ENCODE measurements around the gene TARS2. TPM values are rescaled to one million over a fixed set of nuclear protein-coding genes. Genes with fewer than 3 reads are reported as not detected.

Gene TARS2
- total RNA-seq, 1 donor from 2014 or later = 18.7 TPM

Small RNAs within 50 kb of the gene (small RNA-seq; reads per million reads assigned to genes)
- gene MIR4257 (ENCODE audit: low replicate concordance) = not detected

Other genes with a start within 250 kb of the TARS2 start
- gene CA14, start 229.6 kb upstream of the TARS2 start, total RNA-seq = 9.1 TPM
- 72.1 TPM for gene APH1A, start 218.4 kb upstream of the TARS2 start, total RNA-seq
- 43.8 TPM for gene C1orf54, start 214.6 kb upstream of the TARS2 start, total RNA-seq
- 0.92 TPM for gene CIART, start 204.9 kb upstream of the TARS2 start, total RNA-seq
- gene MRPS21, start 193.6 kb upstream of the TARS2 start, total RNA-seq = 19.7 TPM
- gene PRPF3, start 165.9 kb upstream of the TARS2 start, total RNA-seq = 51.5 TPM
- 15.0 TPM for gene RPRD2, start 123.3 kb upstream of the TARS2 start, total RNA-seq
- 19.3 TPM for gene ECM1, start 20.7 kb downstream of the TARS2 start, total RNA-seq
- gene FALEC, start 28.3 kb downstream of the TARS2 start, total RNA-seq = not detected
- 50.4 TPM for gene ADAMTSL4, start 62.0 kb downstream of the TARS2 start, total RNA-seq
- 256 TPM for gene MCL1, start 92.2 kb downstream of the TARS2 start, total RNA-seq
- 110 TPM for gene ENSA, start 142.2 kb downstream of the TARS2 start, total RNA-seq
- 15.5 TPM for gene GOLPH3L, start 209.7 kb downstream of the TARS2 start, total RNA-seq
- gene HORMAD1, start 233.5 kb downstream of the TARS2 start, total RNA-seq = not detected